ENCODE results near the gene RALB. TPM values are rescaled to one million over a fixed set of nuclear protein-coding genes. Genes with fewer than 3 reads are reported as not detected.
"Not testable (repeated sequence)": the region's sequence is repeated elsewhere in the genome, so short reads cannot be mapped to it uniquely, and the experiment has no call there.

Gene RALB
- total RNA-seq, 1 donor from 2014 or later, result 41.7 TPM

- no peak for DNase-seq
Measured at GRCh38 chr2:120317180-120317533, 64.5 kb downstream of the RALB start.

GRCh38 chr2:120317916-120318315 lies 65.3 kb downstream of the RALB start:
- DNase-seq, result no peak

GRCh38 chr2:120318626-120319025 lies 66.0 kb downstream of the RALB start:
- DNase-seq, result peak; percentile 22

- peak; percentile 4 for DNase-seq
Measured at GRCh38 chr2:120319123-120319522, 66.5 kb downstream of the RALB start.

- no peak for DNase-seq
Measured at GRCh38 chr2:120319686-120320317, 67.2 kb downstream of the RALB start.

- peak; percentile 74 for DNase-seq
Measured at GRCh38 chr2:120320318-120320851, 67.7 kb downstream of the RALB start.

GRCh38 chr2:120320887-120321556 lies 68.4 kb downstream of the RALB start:
- not testable (repeated sequence) for DNase-seq

- DNase-seq, result no peak
Measured at GRCh38 chr2:120321721-120322284, 69.2 kb downstream of the RALB start.

GRCh38 chr2:120322329-120322728 lies 69.7 kb downstream of the RALB start:
- no peak for DNase-seq

GRCh38 chr2:120323214-120323613 lies 70.6 kb downstream of the RALB start:
- DNase-seq, result peak; percentile 10

- DNase-seq, result no peak
Measured at GRCh38 chr2:120323807-120324399, 71.3 kb downstream of the RALB start.

- DNase-seq, result no peak
Measured at GRCh38 chr2:120324933-120325332, 72.3 kb downstream of the RALB start.

GRCh38 chr2:120326066-120326465 lies 73.4 kb downstream of the RALB start:
- DNase-seq, result no peak

GRCh38 chr2:120330946-120331822 lies 78.5 kb downstream of the RALB start:
- DNase-seq, result peak; percentile 34

GRCh38 chr2:120331903-120332302 lies 79.3 kb downstream of the RALB start:
- no peak for DNase-seq

- DNase-seq, result no peak
Measured at GRCh38 chr2:120332384-120332783, 79.7 kb downstream of the RALB start.

- no peak for DNase-seq
Measured at GRCh38 chr2:120334068-120334467, 81.4 kb downstream of the RALB start.

GRCh38 chr2:120336749-120337148 lies 84.1 kb downstream of the RALB start:
- DNase-seq, result no peak

GRCh38 chr2:120338015-120338414 lies 85.4 kb downstream of the RALB start:
- no peak for DNase-seq

GRCh38 chr2:120341977-120342376 lies 89.3 kb downstream of the RALB start:
- no peak for DNase-seq

- no peak for DNase-seq
Measured at GRCh38 chr2:120342446-120342845, 89.8 kb downstream of the RALB start.

GRCh38 chr2:120343100-120343432 lies 90.4 kb downstream of the RALB start:
- DNase-seq, result no peak
